Measurements from ENCODE around the gene PDE4D.

PDE4D gene

GRCh38 chr5:58927938-58928337 is 965.6 kb downstream of the PDE4D start:
- H4K20me1 ChIP-seq (ENCODE audit: insufficient read depth, low read length), result no peaks in the 10 kb centered on the region
- no peak overlapping the region for H2AFZ ChIP-seq (ENCODE audit: low read length)
- H3K4me2 ChIP-seq (ENCODE audit: low read depth, low read length), result no peak overlapping the region
- no peaks in the 10 kb centered on the region for H3K36me3 ChIP-seq (replicated peaks; ENCODE audit: insufficient read depth, low read length)
- no peak overlapping the region for H3K9ac ChIP-seq (ENCODE audit: low read length)
- no peak for TF ChIP-seq EZH2phosphoT487 (IDR thresholded peaks at IDR 0.05; ENCODE audit: low read length)
- TF ChIP-seq CTCF (IDR thresholded peaks at IDR 0.05; ENCODE audit: low read length), result no peak
- TF ChIP-seq EZH2 (optimal IDR thresholded peaks at IDR 0.05; ENCODE audit: low read depth, low read length), result no peak
- no peaks in the 10 kb centered on the region for H3K27me3 ChIP-seq (replicated peaks; ENCODE audit: insufficient read depth, low read length)
- H3K27ac ChIP-seq (ENCODE audit: low read length), result no peak overlapping the region
- DNase-seq, result no peak
- H3F3A ChIP-seq (ENCODE audit: insufficient read depth, low read length), result no peaks in the 10 kb centered on the region
- H3K4me1 ChIP-seq (ENCODE audit: low read length), result no peaks in the 10 kb centered on the region
- no peaks in the 10 kb centered on the region for H3K9me2 ChIP-seq (replicated peaks; ENCODE audit: insufficient read depth, low read length)
- no peaks in the 10 kb centered on the region for H3K79me2 ChIP-seq (ENCODE audit: low read length)
- no peaks in the 10 kb centered on the region for H3K9me3 ChIP-seq (replicated peaks; ENCODE audit: insufficient read depth, low read length)
- H3K4me3 ChIP-seq (ENCODE audit: low read length), result no peak overlapping the region

- Histone ChIP-seq H3F3A (ENCODE audit: insufficient read depth, low read length) (no peaks in the 10 kb centered on the region), H3K9me2 (replicated peaks; ENCODE audit: insufficient read depth, low read length) (no peaks in the 10 kb centered on the region), H3K36me3 (replicated peaks; ENCODE audit: insufficient read depth, low read length) (no peaks in the 10 kb centered on the region), H4K20me1 (ENCODE audit: insufficient read depth, low read length) (no peaks in the 10 kb centered on the region), H2AFZ (ENCODE audit: low read length) (no peak overlapping the region), H3K4me1 (ENCODE audit: low read length) (no peaks in the 10 kb centered on the region), H3K27ac (ENCODE audit: low read length) (no peak overlapping the region), H3K27me3 (replicated peaks; ENCODE audit: insufficient read depth, low read length) (no peaks in the 10 kb centered on the region), H3K9me3 (replicated peaks; ENCODE audit: insufficient read depth, low read length) (no peaks in the 10 kb centered on the region), H3K9ac (ENCODE audit: low read length) (no peak overlapping the region), H3K4me2 (ENCODE audit: low read depth, low read length) (no peak overlapping the region), H3K4me3 (ENCODE audit: low read length) (no peak overlapping the region), H3K79me2 (ENCODE audit: low read length) (no peaks in the 10 kb centered on the region)
- no peak for DNase-seq
- TF ChIP-seq EZH2 (optimal IDR thresholded peaks at IDR 0.05; ENCODE audit: low read depth, low read length), result no peak
- TF ChIP-seq CTCF (IDR thresholded peaks at IDR 0.05; ENCODE audit: low read length), result no peak
- TF ChIP-seq EZH2phosphoT487 (IDR thresholded peaks at IDR 0.05; ENCODE audit: low read length), result no peak
These were observed 966.3 kb downstream of the PDE4D start for GRCh38 chr5:58927181-58927580.

- H3K9ac ChIP-seq (ENCODE audit: low read length), result no peak overlapping the region
- no peaks in the 10 kb centered on the region for H3K9me3 ChIP-seq (replicated peaks; ENCODE audit: insufficient read depth, low read length)
- H3K4me3 ChIP-seq (ENCODE audit: low read length), result no peak overlapping the region
- no peaks in the 10 kb centered on the region for H3K36me3 ChIP-seq (replicated peaks; ENCODE audit: insufficient read depth, low read length)
- H3K27ac ChIP-seq (ENCODE audit: low read length), result no peak overlapping the region
- H3K79me2 ChIP-seq (ENCODE audit: low read length), result no peaks in the 10 kb centered on the region
- H3K9me2 ChIP-seq (replicated peaks; ENCODE audit: insufficient read depth, low read length), result no peaks in the 10 kb centered on the region
- TF ChIP-seq EZH2 (optimal IDR thresholded peaks at IDR 0.05; ENCODE audit: low read depth, low read length), result no peak
- no peak for TF ChIP-seq EZH2phosphoT487 (IDR thresholded peaks at IDR 0.05; ENCODE audit: low read length)
- TF ChIP-seq CTCF (IDR thresholded peaks at IDR 0.05; ENCODE audit: low read length), result no peak
- H3K27me3 ChIP-seq (replicated peaks; ENCODE audit: insufficient read depth, low read length), result no peaks in the 10 kb centered on the region
- no peaks in the 10 kb centered on the region for H3F3A ChIP-seq (ENCODE audit: insufficient read depth, low read length)
- H3K4me1 ChIP-seq (ENCODE audit: low read length), result no peaks in the 10 kb centered on the region
- no peaks in the 10 kb centered on the region for H4K20me1 ChIP-seq (ENCODE audit: insufficient read depth, low read length)
- no peak for DNase-seq
- H2AFZ ChIP-seq (ENCODE audit: low read length), result no peak overlapping the region
- no peak overlapping the region for H3K4me2 ChIP-seq (ENCODE audit: low read depth, low read length)
These were observed 967.0 kb downstream of the PDE4D start for GRCh38 chr5:58926541-58926935.

Measured in MM.1S (cell line).